ENCODE results near the gene WDR18. TPM values are rescaled to one million over a fixed set of nuclear protein-coding genes. Genes with fewer than 3 reads are reported as not detected.

Gene WDR18
- polyA plus RNA-seq, 1 donor (not counting 4 experiments of a cell fraction or from before 2014, with no cell fraction given) = 26.3 TPM

- H3K4me1 ChIP-seq (ENCODE audit: control insufficient read depth, extremely low read depth, insufficient read depth, low read length) = peaks cover 33% of the 10 kb centered on the region
- no peak for TF ChIP-seq EZH2 (IDR thresholded peaks at IDR 0.05; ENCODE audit: low read length)
- TF ChIP-seq CTCF (optimal IDR thresholded peaks at IDR 0.05 in 1 of 3, IDR thresholded peaks at IDR 0.05 in 1 of 3, conservative IDR thresholded peaks at IDR 0.05 in 1 of 3; ENCODE audit: extremely low read depth in 1 of 3, insufficient read depth in 2 of 3, low read length in 3 of 3) = no peak
- no peak overlapping the region for H3K4me3 ChIP-seq (ENCODE audit: control insufficient read depth in 2 of 3, extremely low read depth in 1 of 3, insufficient read depth in 2 of 3, low read depth in 1 of 3, low read length in 3 of 3)
- no peaks in the 10 kb centered on the region for H3K9me3 ChIP-seq (ENCODE audit: control insufficient read depth, low read depth, low read length)
- H3K27me3 ChIP-seq (ENCODE audit: control insufficient read depth, extremely low read depth, insufficient read depth, low read length) = no peaks in the 10 kb centered on the region
- H3K9me1 ChIP-seq (ENCODE audit: control insufficient read depth, extremely low read depth, insufficient read depth, low read length) = peaks cover 4% of the 10 kb centered on the region
- H3K9ac ChIP-seq (ENCODE audit: control insufficient read depth, extremely low read depth, insufficient read depth, low read length) = no peak overlapping the region
- H3K4me2 ChIP-seq (ENCODE audit: control insufficient read depth, extremely low read depth, insufficient read depth, low read depth, low read length) = no peak overlapping the region
- DNase-seq (ENCODE audit: low read depth, low spot score) (no peak), FAIRE-seq (no peak)
- H4K20me1 ChIP-seq (ENCODE audit: control insufficient read depth, extremely low read depth, insufficient read depth, low read length) = peaks cover 26% of the 10 kb centered on the region
- H2AFZ ChIP-seq (ENCODE audit: control insufficient read depth, low read length) = no peak overlapping the region
- H3K79me2 ChIP-seq (ENCODE audit: control insufficient read depth, insufficient read depth, low read length) = peaks cover 66% of the 10 kb centered on the region
- peaks cover 7 to 17% of the 10 kb centered on the region in 2 experiments for H3K36me3 ChIP-seq (ENCODE audit: control insufficient read depth in 2 of 2, extremely low read depth in 1 of 2, insufficient read depth in 2 of 2, low read length in 2 of 2)
- dilution Hi-C loops (cut with MboI; ENCODE audit: extremely low pct_ligation_motif_present, low sequenced_read_pairs) = no loop called here
- no peak overlapping the region for H3K27ac ChIP-seq (ENCODE audit: control insufficient read depth, insufficient read depth, low read length)
Observed at GRCh38 chr19:1014161-1015060, 30.3 kb downstream of the WDR18 start.

DNA sequence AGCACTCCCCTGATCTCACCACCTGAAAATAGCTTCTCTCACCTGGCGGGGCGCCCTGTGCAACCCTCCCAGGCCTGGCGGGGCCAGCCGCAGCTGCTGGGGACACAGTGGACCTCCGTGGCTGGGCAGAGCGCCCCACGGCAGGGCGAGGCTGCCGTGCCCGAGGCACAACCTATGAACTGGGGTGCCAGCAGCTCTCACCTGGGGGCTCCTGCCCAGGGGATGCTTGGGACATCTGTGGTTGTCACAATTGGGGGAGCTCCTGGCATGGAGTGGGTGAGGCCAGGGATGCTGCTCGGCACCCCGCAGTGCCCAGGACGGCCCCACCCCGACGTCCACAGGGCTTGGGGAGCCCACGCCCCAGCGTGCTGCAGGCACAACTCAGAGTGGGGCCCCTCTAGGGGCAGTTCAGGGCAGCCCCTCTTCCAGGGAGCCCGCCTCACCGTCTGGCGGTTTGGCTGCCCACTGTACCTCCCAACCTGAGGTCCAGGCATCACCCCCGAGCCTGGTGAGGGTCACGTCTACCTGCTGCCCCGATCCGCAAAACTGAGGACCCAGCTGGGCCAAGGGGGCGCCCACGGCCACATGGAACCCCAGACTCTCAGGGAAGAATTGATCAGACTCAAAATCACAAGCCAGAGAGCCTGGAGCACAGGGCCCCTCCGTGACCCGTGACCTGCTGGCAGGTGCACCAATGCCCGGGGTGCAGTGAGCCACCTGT is 31.1 kb downstream of the WDR18 start:
- no peak for DNase-seq (ENCODE audit: low read depth, low spot score)
- TF ChIP-seq CTCF (optimal IDR thresholded peaks at IDR 0.05 in 1 of 3, IDR thresholded peaks at IDR 0.05 in 1 of 3, conservative IDR thresholded peaks at IDR 0.05 in 1 of 3; ENCODE audit: extremely low read depth in 1 of 3, insufficient read depth in 2 of 3, low read length in 3 of 3) (no peak), EZH2 (IDR thresholded peaks at IDR 0.05; ENCODE audit: low read length) (no peak)
- peaks cover 31% of the 10 kb centered on the region for H4K20me1 ChIP-seq (ENCODE audit: control insufficient read depth, extremely low read depth, insufficient read depth, low read length)
- FAIRE-seq = no peak
- H3K9ac ChIP-seq (ENCODE audit: control insufficient read depth, extremely low read depth, insufficient read depth, low read length) = no peak overlapping the region
- no peak overlapping the region for H3K27ac ChIP-seq (ENCODE audit: control insufficient read depth, insufficient read depth, low read length)
- H3K4me1 ChIP-seq (ENCODE audit: control insufficient read depth, extremely low read depth, insufficient read depth, low read length) = peaks cover 38% of the 10 kb centered on the region
- no peak overlapping the region for H3K4me3 ChIP-seq (ENCODE audit: control insufficient read depth in 2 of 3, extremely low read depth in 1 of 3, insufficient read depth in 2 of 3, low read depth in 1 of 3, low read length in 3 of 3)
- no peaks in the 10 kb centered on the region for H3K9me3 ChIP-seq (ENCODE audit: control insufficient read depth, low read depth, low read length)
- H3K79me2 ChIP-seq (ENCODE audit: control insufficient read depth, insufficient read depth, low read length) = peaks cover 74% of the 10 kb centered on the region
- H3K9me1 ChIP-seq (ENCODE audit: control insufficient read depth, extremely low read depth, insufficient read depth, low read length) = peaks cover 4% of the 10 kb centered on the region
- H3K36me3 ChIP-seq (ENCODE audit: control insufficient read depth in 2 of 2, extremely low read depth in 1 of 2, insufficient read depth in 2 of 2, low read length in 2 of 2) = peaks cover 7 to 13% of the 10 kb centered on the region in 2 experiments
- H2AFZ ChIP-seq (ENCODE audit: control insufficient read depth, low read length) = no peak overlapping the region
- no peaks in the 10 kb centered on the region for H3K27me3 ChIP-seq (ENCODE audit: control insufficient read depth, extremely low read depth, insufficient read depth, low read length)
- dilution Hi-C loops (cut with MboI; ENCODE audit: extremely low pct_ligation_motif_present, low sequenced_read_pairs) = no loop called here
- no peak overlapping the region for H3K4me2 ChIP-seq (ENCODE audit: control insufficient read depth, extremely low read depth, insufficient read depth, low read depth, low read length)

All from keratinocyte (primary cell).